Measurements from ENCODE around the gene MEX3D.

MEX3D gene

GRCh38 chr19:1570836-1571235 lies 2.7 kb upstream of the MEX3D start:
- WGBS, 2 donors (ENCODE audit: extremely low coverage in 2 of 2, insufficient read length in 2 of 2, insufficient replicate concordance in 1 of 2), result no CpG with 5 or more reads among the region's 13 CpGs
- H3K27me3 ChIP-seq (ENCODE audit: control insufficient read depth in 3 of 3, insufficient read depth in 3 of 3, low read depth in 1 of 3, low read length in 3 of 3), result peaks cover 0 to 6% (median 0%) of the 10 kb centered on the region in 3 experiments
- peaks cover 3% of the 10 kb centered on the region in 2 donors for H3K4me1 ChIP-seq (ENCODE audit: control insufficient read depth in 2 of 2, insufficient read depth in 1 of 2, low read depth in 1 of 2, low read length in 2 of 2)
- H2BK120ac ChIP-seq (ENCODE audit: low read depth, low read length), result no peak overlapping the region
- no peak overlapping the region for H3K14ac ChIP-seq (ENCODE audit: low read length)
- H4K91ac ChIP-seq (ENCODE audit: low read depth, low read length, poor library complexity), result no peak overlapping the region
- peaks cover 3 to 7% of the 10 kb centered on the region in 2 donors for H3K36me3 ChIP-seq (replicated peaks in 1 of 2; ENCODE audit: control insufficient read depth in 2 of 2, insufficient read depth in 2 of 2, low read length in 2 of 2)
- no peak overlapping the region for H3K23ac ChIP-seq (ENCODE audit: low read depth, low read length, poor library complexity)
- H2BK12ac ChIP-seq (ENCODE audit: low read length), result no peak overlapping the region
- no peak overlapping the region for H2AFZ ChIP-seq (ENCODE audit: low read length)
- H3K79me1 ChIP-seq (ENCODE audit: low read depth, low read length), result peaks cover 2% of the 10 kb centered on the region
- no peak overlapping the region for H3K27ac ChIP-seq (replicated peaks; ENCODE audit: low read length)
- no peak overlapping the region for H3K4me2 ChIP-seq (ENCODE audit: insufficient read depth, low read length, poor library complexity, severe bottlenecking)
- no peak for DNase-seq (ENCODE audit: low spot score)
- H3K4ac ChIP-seq (ENCODE audit: low read length), result no peak overlapping the region
- no peak overlapping the region for H4K8ac ChIP-seq (ENCODE audit: low read depth, low read length)
- H2BK5ac ChIP-seq (ENCODE audit: low read length), result no peak overlapping the region
- H2BK15ac ChIP-seq (ENCODE audit: low read length), result no peak overlapping the region
- H3K9ac ChIP-seq (ENCODE audit: low read depth, low read length, poor library complexity), result no peak overlapping the region
- peaks cover 0 to 6% of the 10 kb centered on the region in 2 donors for H3K9me3 ChIP-seq (replicated peaks in 1 of 2; ENCODE audit: control insufficient read depth in 2 of 2, insufficient read depth in 1 of 2, low read depth in 1 of 2, low read length in 2 of 2)
- no peak overlapping the region for H3K4me3 ChIP-seq (ENCODE audit: low read length in 2 of 2)
- no peak overlapping the region for H2AK5ac ChIP-seq (ENCODE audit: low read depth, low read length)
- no peak overlapping the region for H3K18ac ChIP-seq (ENCODE audit: low read length)

- Histone ChIP-seq H3K4me3 (ENCODE audit: low read length in 2 of 2) (no peak overlapping the region), H2BK120ac (ENCODE audit: low read depth, low read length) (no peak overlapping the region), H3K18ac (ENCODE audit: low read length) (no peak overlapping the region), H2AK5ac (ENCODE audit: low read depth, low read length) (no peak overlapping the region), H3K4me2 (ENCODE audit: insufficient read depth, low read length, poor library complexity, severe bottlenecking) (no peak overlapping the region), H3K9me3 (replicated peaks in 1 of 2; ENCODE audit: control insufficient read depth in 2 of 2, insufficient read depth in 1 of 2, low read depth in 1 of 2, low read length in 2 of 2) (peaks cover 0 to 6% of the 10 kb centered on the region in 2 donors), H4K91ac (ENCODE audit: low read depth, low read length, poor library complexity) (no peak overlapping the region), H3K4ac (ENCODE audit: low read length) (no peak overlapping the region), H3K9ac (ENCODE audit: low read depth, low read length, poor library complexity) (no peak overlapping the region), H2BK15ac (ENCODE audit: low read length) (no peak overlapping the region), H3K4me1 (ENCODE audit: control insufficient read depth in 2 of 2, insufficient read depth in 1 of 2, low read depth in 1 of 2, low read length in 2 of 2) (peaks cover 8% of the 10 kb centered on the region in 2 donors), H2BK5ac (ENCODE audit: low read length) (no peak overlapping the region), H4K8ac (ENCODE audit: low read depth, low read length) (no peak overlapping the region), H3K14ac (ENCODE audit: low read length) (no peak overlapping the region), H3K27me3 (ENCODE audit: control insufficient read depth in 3 of 3, insufficient read depth in 3 of 3, low read depth in 1 of 3, low read length in 3 of 3) (peaks cover 0 to 6% (median 0%) of the 10 kb centered on the region in 3 experiments), H3K27ac (replicated peaks; ENCODE audit: low read length) (no peak overlapping the region), H3K23ac (ENCODE audit: low read depth, low read length, poor library complexity) (no peak overlapping the region), H3K79me1 (ENCODE audit: low read depth, low read length) (peaks cover 8% of the 10 kb centered on the region), H3K36me3 (replicated peaks in 1 of 2; ENCODE audit: control insufficient read depth in 2 of 2, insufficient read depth in 2 of 2, low read length in 2 of 2) (peaks cover 5 to 14% of the 10 kb centered on the region in 2 donors), H2AFZ (ENCODE audit: low read length) (no peak overlapping the region), H2BK12ac (ENCODE audit: low read length) (no peak overlapping the region)
- DNase-seq (ENCODE audit: low spot score), result no peak
- WGBS, 2 donors (ENCODE audit: extremely low coverage in 2 of 2, insufficient read length in 2 of 2, insufficient replicate concordance in 1 of 2), result 100% methylated on average over 1 of the region's 4 CpGs; no CpG with 5 or more reads in 1 of the 2 donors
Observed at GRCh38 chr19:1569997-1570396, 1.9 kb upstream of the MEX3D start.

- H2BK15ac ChIP-seq (ENCODE audit: low read length), result no peak overlapping the region
- no peak overlapping the region for H4K8ac ChIP-seq (ENCODE audit: low read depth, low read length)
- H3K27ac ChIP-seq (replicated peaks; ENCODE audit: low read length), result no peak overlapping the region
- H2BK120ac ChIP-seq (ENCODE audit: low read depth, low read length), result no peak overlapping the region
- H3K4me3 ChIP-seq (ENCODE audit: low read length in 2 of 2), result peak overlapping the region; percentile 98 to 99
- H3K4me2 ChIP-seq (ENCODE audit: insufficient read depth, low read length, poor library complexity, severe bottlenecking), result peak overlapping the region; percentile 33
- H2AK5ac ChIP-seq (ENCODE audit: low read depth, low read length), result no peak overlapping the region
- H3K36me3 ChIP-seq (replicated peaks in 1 of 2; ENCODE audit: control insufficient read depth in 2 of 2, insufficient read depth in 2 of 2, low read length in 2 of 2), result peaks cover 16 to 35% of the 10 kb centered on the region in 2 donors
- H3K18ac ChIP-seq (ENCODE audit: low read length), result no peak overlapping the region
- no peak overlapping the region for H2BK5ac ChIP-seq (ENCODE audit: low read length)
- H3K23ac ChIP-seq (ENCODE audit: low read depth, low read length, poor library complexity), result no peak overlapping the region
- no peak overlapping the region for H2BK12ac ChIP-seq (ENCODE audit: low read length)
- no peak overlapping the region for H4K91ac ChIP-seq (ENCODE audit: low read depth, low read length, poor library complexity)
- H3K27me3 ChIP-seq (ENCODE audit: control insufficient read depth in 3 of 3, insufficient read depth in 3 of 3, low read depth in 1 of 3, low read length in 3 of 3), result peaks cover 0 to 6% (median 0%) of the 10 kb centered on the region in 3 experiments
- DNase-seq (ENCODE audit: low spot score), result no peak
- H3K79me1 ChIP-seq (ENCODE audit: low read depth, low read length), result peaks cover 14% of the 10 kb centered on the region
- H2AFZ ChIP-seq (ENCODE audit: low read length), result no peak overlapping the region
- no CpG with 5 or more reads among the region's 73 CpGs for WGBS, 2 donors (ENCODE audit: extremely low coverage in 2 of 2, insufficient read length in 2 of 2, insufficient replicate concordance in 1 of 2)
- H3K14ac ChIP-seq (ENCODE audit: low read length), result no peak overlapping the region
- peak overlapping the region; percentile 98 for H3K9ac ChIP-seq (ENCODE audit: low read depth, low read length, poor library complexity)
- no peak overlapping the region for H3K4ac ChIP-seq (ENCODE audit: low read length)
- H3K4me1 ChIP-seq (ENCODE audit: control insufficient read depth in 2 of 2, insufficient read depth in 1 of 2, low read depth in 1 of 2, low read length in 2 of 2), result peaks cover 8 to 12% of the 10 kb centered on the region in 2 donors
- H3K9me3 ChIP-seq (replicated peaks in 1 of 2; ENCODE audit: control insufficient read depth in 2 of 2, insufficient read depth in 1 of 2, low read depth in 1 of 2, low read length in 2 of 2), result peaks cover 0 to 10% of the 10 kb centered on the region in 2 donors
Observed at GRCh38 chr19:1567848-1568227, 287 bp downstream of the MEX3D start.

DNA sequence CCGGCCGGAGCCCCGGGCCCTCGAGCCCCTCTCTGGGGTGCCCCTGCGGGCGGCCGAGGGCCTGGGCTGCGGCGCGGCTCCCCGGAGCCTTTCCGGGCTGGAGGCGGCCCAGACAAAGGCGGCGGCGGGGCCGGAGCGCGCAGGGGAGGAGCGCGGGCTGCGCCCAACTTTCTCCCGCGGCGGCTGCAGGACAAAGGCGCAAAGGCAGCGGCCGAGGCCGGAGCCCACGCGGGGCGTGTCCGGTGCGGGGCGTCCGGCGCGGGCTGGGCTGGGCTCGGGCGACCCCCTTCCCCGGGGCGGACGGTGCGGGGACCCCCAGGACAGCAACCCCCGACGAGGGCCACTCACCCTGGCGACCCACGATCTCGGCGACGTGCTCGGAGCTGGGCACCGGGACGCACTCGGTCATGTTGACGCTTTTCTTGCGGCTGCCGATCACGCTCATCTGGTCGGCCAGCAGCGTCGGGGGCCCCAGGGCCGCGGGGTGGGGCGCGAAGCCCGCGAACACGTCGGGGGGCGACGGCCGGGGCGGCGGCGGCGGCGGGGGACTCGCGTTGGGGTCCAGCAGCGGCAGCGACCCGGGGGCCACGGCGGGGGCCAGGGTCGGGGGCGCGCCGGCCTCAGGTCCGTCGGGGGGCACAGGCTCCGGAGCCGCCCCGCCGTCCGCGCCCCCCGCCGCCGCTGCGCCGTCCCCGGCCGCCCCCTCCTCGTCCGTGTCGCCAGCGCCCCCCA lies 843 bp downstream of the MEX3D start:
- no peak for DNase-seq (ENCODE audit: low spot score)
- no CpG with 5 or more reads among the region's 108 CpGs for WGBS, 2 donors (ENCODE audit: extremely low coverage in 2 of 2, insufficient read length in 2 of 2, insufficient replicate concordance in 1 of 2)

More for the DNA sequence above, 843 bp downstream of the MEX3D start:
- Histone ChIP-seq H2BK12ac (ENCODE audit: low read length) (no peak overlapping the region), H4K8ac (ENCODE audit: low read depth, low read length) (no peak overlapping the region), H3K4me1 (ENCODE audit: control insufficient read depth in 2 of 2, insufficient read depth in 1 of 2, low read depth in 1 of 2, low read length in 2 of 2) (peaks cover 8 to 12% of the 10 kb centered on the region in 2 donors), H3K9me3 (replicated peaks in 1 of 2; ENCODE audit: control insufficient read depth in 2 of 2, insufficient read depth in 1 of 2, low read depth in 1 of 2, low read length in 2 of 2) (peaks cover 0 to 10% of the 10 kb centered on the region in 2 donors), H2BK120ac (ENCODE audit: low read depth, low read length) (peak overlapping the region; percentile 96), H2AFZ (ENCODE audit: low read length) (peak overlapping the region; percentile 85), H3K36me3 (replicated peaks in 1 of 2; ENCODE audit: control insufficient read depth in 2 of 2, insufficient read depth in 2 of 2, low read length in 2 of 2) (peaks cover 18 to 40% of the 10 kb centered on the region in 2 donors), H3K4me2 (ENCODE audit: insufficient read depth, low read length, poor library complexity, severe bottlenecking) (peak overlapping the region; percentile 54), H2BK15ac (ENCODE audit: low read length) (peak overlapping the region; percentile 75), H3K27me3 (ENCODE audit: control insufficient read depth in 3 of 3, insufficient read depth in 3 of 3, low read depth in 1 of 3, low read length in 3 of 3) (peaks cover 0 to 6% (median 0%) of the 10 kb centered on the region in 3 experiments), H3K18ac (ENCODE audit: low read length) (peak overlapping the region; percentile 99), H3K4ac (ENCODE audit: low read length) (peak overlapping the region; percentile 98), H4K91ac (ENCODE audit: low read depth, low read length, poor library complexity) (no peak overlapping the region), H3K4me3 (ENCODE audit: low read length in 2 of 2) (peak overlapping the region; percentile 98 to 99), H3K79me1 (ENCODE audit: low read depth, low read length) (peaks cover 14% of the 10 kb centered on the region), H3K14ac (ENCODE audit: low read length) (peak overlapping the region; percentile 97), H3K23ac (ENCODE audit: low read depth, low read length, poor library complexity) (no peak overlapping the region), H2BK5ac (ENCODE audit: low read length) (peak overlapping the region; percentile 96), H3K27ac (replicated peaks; ENCODE audit: low read length) (peak overlapping the region; percentile 87), H2AK5ac (ENCODE audit: low read depth, low read length) (peak overlapping the region; percentile 100), H3K9ac (ENCODE audit: low read depth, low read length, poor library complexity) (peak overlapping the region; percentile 98)
